Amniotic stem cell (primary cell): ENCODE results near the gene MTX2.

ENCODE experiments used
- DNase-seq: peaks from one replicate; lab custom pipeline; 2025; lab: John Stamatoyannopoulos, UW

MTX2 gene

GRCh38 chr2:176380341-176380740 is 111.1 kb downstream of the MTX2 start:
- no peak for DNase-seq

GRCh38 chr2:176383100-176383499 is 113.9 kb downstream of the MTX2 start:
- DNase-seq = no peak

- no peak for DNase-seq
Measured at GRCh38 chr2:176383836-176384442, 114.7 kb downstream of the MTX2 start.

GRCh38 chr2:176385219-176385759 is 116.0 kb downstream of the MTX2 start:
- no peak for DNase-seq

- no peak for DNase-seq
Measured at GRCh38 chr2:176385838-176386237, 116.6 kb downstream of the MTX2 start.
